Measurements from ENCODE around the gene PRICKLE3.
"Not testable (repeated sequence)": the region's sequence is repeated elsewhere in the genome, so short reads cannot be mapped to it uniquely, and the experiment has no call there.

Gene PRICKLE3

GRCh38 chrX:49184294-49185281, 1.6 kb downstream of the PRICKLE3 start:
- peak overlapping the region; percentile 84 for H3K4me3 Mint-ChIP-seq
- no peaks in the 10 kb centered on the region for H3K9me3 Mint-ChIP-seq
- H3K4me1 Mint-ChIP-seq: peaks cover 26% of the 10 kb centered on the region
- peaks cover 15% of the 10 kb centered on the region for H3K36me3 Mint-ChIP-seq
- no peaks in the 10 kb centered on the region for H3K27me3 Mint-ChIP-seq
- ATAC-seq (ENCODE audit: low read depth) (peak; percentile 50), DNase-seq (ENCODE audit: low spot score in 2 of 2) (no peak)
- peak overlapping the region; percentile 77 for H3K27ac Mint-ChIP-seq

- DNase-seq (ENCODE audit: low spot score in 2 of 2) (no peak), ATAC-seq (ENCODE audit: low read depth) (no peak)
- Mint-ChIP-seq H3K36me3 (peaks cover 20% of the 10 kb centered on the region), H3K27ac (peak overlapping the region; percentile 77), H3K27me3 (no peaks in the 10 kb centered on the region), H3K4me3 (peak overlapping the region; percentile 84), H3K4me1 (peaks cover 25% of the 10 kb centered on the region), H3K9me3 (no peaks in the 10 kb centered on the region)
These were observed 2.4 kb downstream of the PRICKLE3 start for GRCh38 chrX:49183701-49184281.

GRCh38 chrX:49179358-49179757, 6.8 kb downstream of the PRICKLE3 start:
- ATAC-seq (ENCODE audit: low read depth): no peak
- no peaks in the 10 kb centered on the region for H3K9me3 Mint-ChIP-seq
- no peak overlapping the region for H3K27ac Mint-ChIP-seq
- no peak for DNase-seq (ENCODE audit: low spot score in 2 of 2)
- peaks cover 26% of the 10 kb centered on the region for H3K4me1 Mint-ChIP-seq
- peaks cover 39% of the 10 kb centered on the region for H3K36me3 Mint-ChIP-seq
- no peak overlapping the region for H3K4me3 Mint-ChIP-seq
- no peaks in the 10 kb centered on the region for H3K27me3 Mint-ChIP-seq

GRCh38 chrX:49178537-49178936, 7.6 kb downstream of the PRICKLE3 start:
- Mint-ChIP-seq H3K9me3 (no peaks in the 10 kb centered on the region), H3K36me3 (peaks cover 39% of the 10 kb centered on the region), H3K4me3 (no peak overlapping the region), H3K27ac (no peak overlapping the region), H3K27me3 (no peaks in the 10 kb centered on the region), H3K4me1 (peaks cover 21% of the 10 kb centered on the region)
- no peak for ATAC-seq (ENCODE audit: low read depth)
- DNase-seq (ENCODE audit: low spot score in 2 of 2): no peak

- DNase-seq (ENCODE audit: low spot score in 2 of 2): no peak
- H3K4me1 Mint-ChIP-seq: peaks cover 25% of the 10 kb centered on the region
- no peaks in the 10 kb centered on the region for H3K27me3 Mint-ChIP-seq
- H3K4me3 Mint-ChIP-seq: no peak overlapping the region
- H3K9me3 Mint-ChIP-seq: no peaks in the 10 kb centered on the region
- ATAC-seq (ENCODE audit: low read depth): no peak
- H3K36me3 Mint-ChIP-seq: peaks cover 39% of the 10 kb centered on the region
- no peak overlapping the region for H3K27ac Mint-ChIP-seq
These were observed 8.2 kb downstream of the PRICKLE3 start for GRCh38 chrX:49177873-49178480.

GRCh38 chrX:49177338-49177833, 8.8 kb downstream of the PRICKLE3 start:
- H3K27me3 Mint-ChIP-seq: no peaks in the 10 kb centered on the region
- ATAC-seq (ENCODE audit: low read depth): peak; percentile 56
- H3K4me3 Mint-ChIP-seq: no peak overlapping the region
- no peaks in the 10 kb centered on the region for H3K9me3 Mint-ChIP-seq
- H3K36me3 Mint-ChIP-seq: peaks cover 36% of the 10 kb centered on the region
- peaks cover 29% of the 10 kb centered on the region for H3K4me1 Mint-ChIP-seq
- no peak overlapping the region for H3K27ac Mint-ChIP-seq
- no peak for DNase-seq (ENCODE audit: low spot score in 2 of 2)

- H3K27ac Mint-ChIP-seq: peak overlapping the region; percentile 92
- DNase-seq (ENCODE audit: low spot score in 2 of 2) (no peak), ATAC-seq (ENCODE audit: low read depth) (no peak)
- H3K9me3 Mint-ChIP-seq: no peaks in the 10 kb centered on the region
- no peaks in the 10 kb centered on the region for H3K27me3 Mint-ChIP-seq
- H3K36me3 Mint-ChIP-seq: peaks cover 33% of the 10 kb centered on the region
- H3K4me3 Mint-ChIP-seq: no peak overlapping the region
- H3K4me1 Mint-ChIP-seq: peaks cover 26% of the 10 kb centered on the region
These were observed 9.5 kb downstream of the PRICKLE3 start for GRCh38 chrX:49176421-49177326.

GRCh38 chrX:49175435-49176274, 10.5 kb downstream of the PRICKLE3 start:
- Mint-ChIP-seq H3K9me3 (no peaks in the 10 kb centered on the region), H3K4me3 (peak overlapping the region; percentile 21), H3K4me1 (peaks cover 26% of the 10 kb centered on the region), H3K27ac (no peak overlapping the region), H3K36me3 (peaks cover 29% of the 10 kb centered on the region), H3K27me3 (no peaks in the 10 kb centered on the region)
- no peak for DNase-seq (ENCODE audit: low spot score in 2 of 2)
- no peak for ATAC-seq (ENCODE audit: low read depth)

GRCh38 chrX:49174723-49175122, 11.4 kb downstream of the PRICKLE3 start:
- Mint-ChIP-seq H3K4me1 (peaks cover 22% of the 10 kb centered on the region), H3K36me3 (peaks cover 24% of the 10 kb centered on the region), H3K4me3 (no peak overlapping the region), H3K27me3 (no peaks in the 10 kb centered on the region), H3K9me3 (no peaks in the 10 kb centered on the region), H3K27ac (peak overlapping the region; percentile 62)
- DNase-seq (ENCODE audit: low spot score in 2 of 2): no peak
- ATAC-seq (ENCODE audit: low read depth): no peak

- H3K27me3 Mint-ChIP-seq; H3K9me3 Mint-ChIP-seq; DNase-seq (ENCODE audit: low spot score in 2 of 2); ATAC-seq (ENCODE audit: low read depth): not testable (repeated sequence)
- Mint-ChIP-seq H3K4me1 (peaks cover 24% of the 10 kb centered on the region), H3K36me3 (peaks cover 19% of the 10 kb centered on the region), H3K4me3 (peak overlapping the region; percentile 95), H3K27ac (peak overlapping the region; percentile 95)
These were observed 12.6 kb downstream of the PRICKLE3 start for GRCh38 chrX:49173544-49173943.

GRCh38 chrX:49172280-49172780, 13.8 kb downstream of the PRICKLE3 start:
- H3K4me3 Mint-ChIP-seq: peak overlapping the region; percentile 95

GRCh38 chrX:49171752-49172279, 14.4 kb downstream of the PRICKLE3 start, which contains the start of gene PLP2:
PLP2 (plus strand) TSS chrX:49171898; CDS start chrX:49172001, 103 bp downstream.
- no peaks in the 10 kb centered on the region for H3K27me3 Mint-ChIP-seq
- peak; percentile 27 for ATAC-seq (ENCODE audit: low read depth)
- H3K36me3 Mint-ChIP-seq: peaks cover 15% of the 10 kb centered on the region
- H3K4me1 Mint-ChIP-seq: peaks cover 27% of the 10 kb centered on the region
- H3K9me3 Mint-ChIP-seq: no peaks in the 10 kb centered on the region
- no peak for DNase-seq (ENCODE audit: low spot score in 2 of 2)
- peak within 1 kb of the TSS; percentile 95 for H3K4me3 Mint-ChIP-seq
- peak within 1 kb of the TSS; percentile 95 for H3K27ac Mint-ChIP-seq

More at GRCh38 chrX:49172280-49172780, 13.8 kb downstream of the PRICKLE3 start:
- DNase-seq (ENCODE audit: low spot score in 2 of 2) (peak; percentile 30 to 50), ATAC-seq (ENCODE audit: low read depth) (peak; percentile 78)
- Mint-ChIP-seq H3K36me3 (peaks cover 15% of the 10 kb centered on the region), H3K27me3 (no peaks in the 10 kb centered on the region), H3K9me3 (no peaks in the 10 kb centered on the region), H3K4me1 (peaks cover 27% of the 10 kb centered on the region), H3K27ac (peak overlapping the region; percentile 95)
